Measurements from ENCODE around the gene PTPN5.

DNA sequence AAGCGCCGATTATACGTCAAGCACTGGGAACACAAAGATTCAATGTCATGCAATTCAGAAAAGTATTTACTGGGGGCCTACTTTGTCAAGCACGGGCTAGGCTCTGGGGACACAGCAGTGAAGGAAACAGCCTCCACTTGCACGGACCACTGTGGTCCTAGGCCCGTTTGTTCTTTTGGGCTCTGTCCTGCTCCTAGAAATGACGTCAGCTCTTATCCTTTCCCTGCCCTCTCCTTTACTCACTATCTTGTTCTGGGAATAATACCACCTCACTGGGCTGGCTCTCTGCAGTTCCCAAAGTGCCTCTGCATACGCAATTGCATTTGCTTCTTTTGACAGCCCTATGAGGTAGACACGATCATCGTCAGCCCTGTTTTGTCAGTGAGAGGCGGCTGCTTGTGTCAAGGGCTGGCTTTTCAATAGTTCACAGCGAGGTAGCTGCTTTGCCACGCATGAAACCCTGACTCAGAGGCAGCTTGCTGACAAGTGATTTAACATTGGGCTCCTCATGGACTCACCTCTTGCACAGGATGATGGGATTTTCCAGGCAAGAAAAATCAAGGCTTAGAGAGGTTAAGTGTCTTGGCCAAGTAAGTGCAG is 42.7 kb downstream of the PTPN5 start:
- TF ChIP-seq, protein P1, sequence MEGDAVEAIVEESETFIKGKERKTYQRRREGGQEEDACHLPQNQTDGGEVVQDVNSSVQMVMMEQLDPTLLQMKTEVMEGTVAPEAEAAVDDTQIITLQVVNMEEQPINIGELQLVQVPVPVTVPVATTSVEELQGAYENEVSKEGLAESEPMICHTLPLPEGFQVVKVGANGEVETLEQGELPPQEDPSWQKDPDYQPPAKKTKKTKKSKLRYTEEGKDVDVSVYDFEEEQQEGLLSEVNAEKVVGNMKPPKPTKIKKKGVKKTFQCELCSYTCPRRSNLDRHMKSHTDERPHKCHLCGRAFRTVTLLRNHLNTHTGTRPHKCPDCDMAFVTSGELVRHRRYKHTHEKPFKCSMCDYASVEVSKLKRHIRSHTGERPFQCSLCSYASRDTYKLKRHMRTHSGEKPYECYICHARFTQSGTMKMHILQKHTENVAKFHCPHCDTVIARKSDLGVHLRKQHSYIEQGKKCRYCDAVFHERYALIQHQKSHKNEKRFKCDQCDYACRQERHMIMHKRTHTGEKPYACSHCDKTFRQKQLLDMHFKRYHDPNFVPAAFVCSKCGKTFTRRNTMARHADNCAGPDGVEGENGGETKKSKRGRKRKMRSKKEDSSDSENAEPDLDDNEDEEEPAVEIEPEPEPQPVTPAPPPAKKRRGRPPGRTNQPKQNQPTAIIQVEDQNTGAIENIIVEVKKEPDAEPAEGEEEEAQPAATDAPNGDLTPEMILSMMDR (IDR thresholded peaks at IDR 0.05) = no peak
- TF ChIP-seq EP300 (IDR thresholded peaks at IDR 0.05) = no peak

All from sigmoid colon (tissue), 4 donors.